Measurements from ENCODE around the gene ZMIZ1.

Gene ZMIZ1

DNA sequence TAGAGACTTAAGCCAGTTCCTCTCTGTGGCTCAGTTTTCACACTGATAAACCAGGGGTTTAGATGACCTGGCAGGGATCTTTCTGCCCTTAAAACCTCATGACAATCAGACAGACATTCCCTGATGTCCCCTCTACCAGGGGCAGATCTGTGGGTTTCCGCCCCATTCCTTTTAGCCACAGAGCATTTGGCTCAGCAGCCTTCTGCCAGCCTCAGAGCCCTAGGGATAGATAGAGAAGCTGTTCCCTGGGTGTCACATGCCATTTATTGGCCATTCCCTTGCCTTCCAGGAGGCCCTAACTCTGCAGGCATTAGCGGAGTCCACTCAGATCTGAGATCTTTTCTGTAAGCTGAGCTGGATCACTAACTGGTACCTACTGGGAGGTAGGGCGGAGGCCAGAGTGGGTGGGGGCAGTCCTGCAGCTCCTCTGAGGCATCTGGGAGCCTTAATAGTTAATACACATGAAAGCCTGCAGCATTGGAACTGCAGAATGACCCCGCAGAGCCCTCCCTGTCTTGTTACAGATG lies 101.5 kb downstream of the ZMIZ1 start:
- peaks cover 19 to 47% of the 10 kb centered on the region in 2 donors for H3K36me3 ChIP-seq (ENCODE audit: control insufficient read depth in 1 of 2, insufficient read depth in 2 of 2, low read length in 2 of 2)
- H3K27me3 ChIP-seq (ENCODE audit: control insufficient read depth in 1 of 2, insufficient read depth in 2 of 2, low read length in 2 of 2): no peaks in the 10 kb centered on the region
- H3K4me1 ChIP-seq (ENCODE audit: control insufficient read depth in 1 of 2, insufficient read depth in 2 of 2, low read length in 2 of 2): peaks cover 0 to 2% of the 10 kb centered on the region in 2 donors
- H3K9ac ChIP-seq (ENCODE audit: low read depth in 1 of 2, low read length in 2 of 2): no peak overlapping the region
- no peak overlapping the region for H3K4me3 ChIP-seq (ENCODE audit: low read depth in 1 of 2, low read length in 2 of 2)
- H3K27ac ChIP-seq (ENCODE audit: low read depth, low read length): no peak overlapping the region
- H3K9me3 ChIP-seq (ENCODE audit: control insufficient read depth in 1 of 2, low read length in 2 of 2): no peaks in the 10 kb centered on the region

DNA sequence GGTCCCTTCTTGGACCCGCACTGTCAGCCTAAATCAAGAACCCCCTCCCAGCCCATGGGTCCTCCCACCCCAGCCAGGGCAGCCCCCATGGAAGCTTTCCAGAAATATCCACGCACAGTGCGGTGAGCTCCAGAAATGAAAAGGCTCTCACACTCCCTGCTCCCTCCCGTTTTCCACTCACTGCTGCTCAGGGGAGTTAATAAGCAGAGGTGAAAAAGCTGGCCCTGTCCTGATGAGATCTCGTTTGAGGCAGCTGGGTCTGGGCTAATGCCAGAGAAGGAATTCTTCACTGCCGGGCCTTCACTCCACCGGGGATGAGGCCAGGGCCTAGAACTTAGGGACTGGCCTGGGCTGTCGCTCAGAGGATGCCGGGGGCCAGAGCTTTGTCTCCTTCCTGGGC lies 102.2 kb downstream of the ZMIZ1 start:
- H3K4me1 ChIP-seq (ENCODE audit: control insufficient read depth in 1 of 2, insufficient read depth in 2 of 2, low read length in 2 of 2): peaks cover 0 to 6% of the 10 kb centered on the region in 2 donors
- H3K9ac ChIP-seq (ENCODE audit: low read depth in 1 of 2, low read length in 2 of 2): no peak overlapping the region
- H3K9me3 ChIP-seq (ENCODE audit: control insufficient read depth in 1 of 2, low read length in 2 of 2): no peaks in the 10 kb centered on the region
- H3K27me3 ChIP-seq (ENCODE audit: control insufficient read depth in 1 of 2, insufficient read depth in 2 of 2, low read length in 2 of 2): no peaks in the 10 kb centered on the region
- H3K27ac ChIP-seq (ENCODE audit: low read depth, low read length): no peak overlapping the region
- peaks cover 19 to 45% of the 10 kb centered on the region in 2 donors for H3K36me3 ChIP-seq (ENCODE audit: control insufficient read depth in 1 of 2, insufficient read depth in 2 of 2, low read length in 2 of 2)
- H3K4me3 ChIP-seq (ENCODE audit: low read depth in 1 of 2, low read length in 2 of 2): no peak overlapping the region

DNA sequence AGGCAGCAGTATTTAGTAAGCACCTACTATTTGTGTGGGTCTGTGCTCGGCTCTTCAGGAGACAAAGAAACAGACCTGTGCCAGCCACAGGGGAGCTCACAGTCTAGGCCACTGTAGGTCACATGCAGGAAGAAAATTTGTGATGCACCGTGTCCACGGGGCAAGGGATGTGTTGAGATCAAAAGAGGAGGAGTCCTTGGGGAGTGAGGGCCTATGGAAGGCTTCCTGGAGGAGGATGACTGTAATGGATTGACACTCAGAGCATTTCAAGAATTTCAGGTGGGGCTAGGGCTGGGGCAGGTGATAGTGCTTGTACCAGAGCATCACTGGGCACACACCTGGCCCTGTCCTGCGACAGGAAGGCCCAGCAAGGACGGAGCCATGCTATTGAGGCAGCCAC lies 102.7 kb downstream of the ZMIZ1 start:
- no peak overlapping the region for H3K9ac ChIP-seq (ENCODE audit: low read depth in 1 of 2, low read length in 2 of 2)
- H3K27me3 ChIP-seq (ENCODE audit: control insufficient read depth in 1 of 2, insufficient read depth in 2 of 2, low read length in 2 of 2): no peaks in the 10 kb centered on the region
- H3K9me3 ChIP-seq (ENCODE audit: control insufficient read depth in 1 of 2, low read length in 2 of 2): no peaks in the 10 kb centered on the region
- H3K36me3 ChIP-seq (ENCODE audit: control insufficient read depth in 1 of 2, insufficient read depth in 2 of 2, low read length in 2 of 2): peaks cover 19 to 40% of the 10 kb centered on the region in 2 donors
- no peak overlapping the region for H3K27ac ChIP-seq (ENCODE audit: low read depth, low read length)
- H3K4me1 ChIP-seq (ENCODE audit: control insufficient read depth in 1 of 2, insufficient read depth in 2 of 2, low read length in 2 of 2): peaks cover 0 to 11% of the 10 kb centered on the region in 2 donors
- H3K4me3 ChIP-seq (ENCODE audit: low read depth in 1 of 2, low read length in 2 of 2): no peak overlapping the region

DNA sequence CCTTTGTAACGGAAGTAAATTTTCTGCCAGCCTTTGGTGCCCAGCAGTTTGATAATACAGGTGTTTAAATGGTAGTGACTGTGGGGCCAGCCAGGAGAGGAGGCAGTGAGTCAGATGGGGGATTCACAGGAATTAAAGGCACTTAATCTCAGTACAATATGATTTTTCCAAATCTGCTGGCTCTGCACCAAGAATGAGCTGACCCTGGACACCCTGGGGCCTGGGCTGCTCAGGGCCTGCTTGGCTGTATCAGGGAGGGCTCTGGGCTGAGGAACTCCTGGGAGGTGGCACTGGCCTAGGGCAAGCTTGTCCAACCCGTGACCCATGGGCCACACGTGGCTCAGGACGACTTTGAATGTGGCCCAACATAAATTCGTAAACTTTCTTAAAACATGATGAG lies 104.1 kb downstream of the ZMIZ1 start:
- no peaks in the 10 kb centered on the region for H3K9me3 ChIP-seq (ENCODE audit: control insufficient read depth in 1 of 2, low read length in 2 of 2)
- no peak overlapping the region for H3K9ac ChIP-seq (ENCODE audit: low read depth in 1 of 2, low read length in 2 of 2)
- no peaks in the 10 kb centered on the region for H3K27me3 ChIP-seq (ENCODE audit: control insufficient read depth in 1 of 2, insufficient read depth in 2 of 2, low read length in 2 of 2)
- H3K36me3 ChIP-seq (ENCODE audit: control insufficient read depth in 1 of 2, insufficient read depth in 2 of 2, low read length in 2 of 2): peaks cover 22 to 27% of the 10 kb centered on the region in 2 donors
- peaks cover 0 to 16% of the 10 kb centered on the region in 2 donors for H3K4me1 ChIP-seq (ENCODE audit: control insufficient read depth in 1 of 2, insufficient read depth in 2 of 2, low read length in 2 of 2)
- no peak overlapping the region for H3K27ac ChIP-seq (ENCODE audit: low read depth, low read length)
- H3K4me3 ChIP-seq (ENCODE audit: low read depth in 1 of 2, low read length in 2 of 2): no peak overlapping the region

DNA sequence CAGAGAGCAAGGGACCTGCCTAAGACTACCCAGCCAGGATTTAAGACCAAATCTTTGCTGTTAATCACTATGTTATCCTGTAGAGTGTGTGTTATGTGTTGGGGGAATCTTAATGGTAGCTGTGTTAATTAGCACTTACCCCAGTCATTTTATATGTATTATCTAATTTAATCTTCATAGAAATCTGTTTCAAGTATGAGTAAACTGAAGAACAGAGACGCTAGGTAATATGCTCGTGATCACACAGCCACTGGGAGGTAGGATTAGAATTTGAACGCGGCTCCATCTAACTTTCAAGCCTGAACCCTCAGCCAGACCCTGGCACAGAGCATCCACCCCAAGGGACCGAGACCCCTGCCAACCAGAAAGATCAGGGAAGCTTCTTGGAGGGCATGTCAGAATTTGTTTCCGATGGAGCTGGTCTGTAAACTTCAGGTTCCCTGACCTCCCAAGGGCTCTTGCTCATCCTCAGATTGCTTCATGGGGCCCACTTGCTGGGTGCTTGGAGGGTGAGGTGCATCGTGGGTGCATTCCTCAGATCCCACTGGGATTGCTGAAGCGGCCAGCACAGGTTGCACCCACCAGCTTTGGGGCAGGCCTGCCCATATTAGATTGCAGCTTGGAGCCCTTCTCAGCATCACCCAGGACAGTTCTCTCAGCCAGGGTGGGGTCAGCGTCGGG lies 105.0 kb downstream of the ZMIZ1 start:
- Histone ChIP-seq H3K9ac (ENCODE audit: low read depth in 1 of 2, low read length in 2 of 2) (no peak overlapping the region), H3K4me3 (ENCODE audit: low read depth in 1 of 2, low read length in 2 of 2) (no peak overlapping the region), H3K36me3 (ENCODE audit: control insufficient read depth in 1 of 2, insufficient read depth in 2 of 2, low read length in 2 of 2) (peaks cover 16 to 23% of the 10 kb centered on the region in 2 donors), H3K9me3 (ENCODE audit: control insufficient read depth in 1 of 2, low read length in 2 of 2) (no peaks in the 10 kb centered on the region), H3K27me3 (ENCODE audit: control insufficient read depth in 1 of 2, insufficient read depth in 2 of 2, low read length in 2 of 2) (no peaks in the 10 kb centered on the region), H3K4me1 (ENCODE audit: control insufficient read depth in 1 of 2, insufficient read depth in 2 of 2, low read length in 2 of 2) (peaks cover 0 to 21% of the 10 kb centered on the region in 2 donors), H3K27ac (ENCODE audit: low read depth, low read length) (no peak overlapping the region)

DNA sequence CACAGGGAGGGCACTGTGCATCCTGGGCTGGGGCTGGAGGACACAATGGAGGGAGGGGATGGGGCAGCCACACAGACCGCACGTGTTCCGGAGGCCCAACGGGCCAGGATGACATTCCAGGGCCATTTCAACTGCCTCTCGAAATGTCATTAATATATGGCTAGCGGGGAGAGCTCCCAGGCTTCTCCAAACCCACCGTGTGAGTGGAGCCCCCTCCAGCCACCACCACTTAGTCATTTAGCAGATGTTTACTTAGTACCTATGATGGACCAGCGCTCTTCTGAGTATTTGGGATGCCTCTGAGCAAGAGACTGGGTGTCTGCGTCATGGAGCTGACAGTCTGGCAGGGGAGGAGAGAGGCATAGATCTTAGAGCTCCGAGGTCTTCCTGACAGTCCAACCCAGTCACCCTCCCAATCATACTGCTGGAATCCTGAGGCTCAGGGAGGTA lies 107.3 kb downstream of the ZMIZ1 start:
- Histone ChIP-seq H3K4me3 (ENCODE audit: low read depth in 1 of 2, low read length in 2 of 2) (no peak overlapping the region), H3K9me3 (ENCODE audit: control insufficient read depth in 1 of 2, low read length in 2 of 2) (no peaks in the 10 kb centered on the region), H3K9ac (ENCODE audit: low read depth in 1 of 2, low read length in 2 of 2) (no peak overlapping the region), H3K36me3 (ENCODE audit: control insufficient read depth in 1 of 2, insufficient read depth in 2 of 2, low read length in 2 of 2) (peaks cover 12 to 20% of the 10 kb centered on the region in 2 donors), H3K27me3 (ENCODE audit: control insufficient read depth in 1 of 2, insufficient read depth in 2 of 2, low read length in 2 of 2) (no peaks in the 10 kb centered on the region), H3K27ac (ENCODE audit: low read depth, low read length) (no peak overlapping the region), H3K4me1 (ENCODE audit: control insufficient read depth in 1 of 2, insufficient read depth in 2 of 2, low read length in 2 of 2) (peaks cover 0 to 25% of the 10 kb centered on the region in 2 donors)

DNA sequence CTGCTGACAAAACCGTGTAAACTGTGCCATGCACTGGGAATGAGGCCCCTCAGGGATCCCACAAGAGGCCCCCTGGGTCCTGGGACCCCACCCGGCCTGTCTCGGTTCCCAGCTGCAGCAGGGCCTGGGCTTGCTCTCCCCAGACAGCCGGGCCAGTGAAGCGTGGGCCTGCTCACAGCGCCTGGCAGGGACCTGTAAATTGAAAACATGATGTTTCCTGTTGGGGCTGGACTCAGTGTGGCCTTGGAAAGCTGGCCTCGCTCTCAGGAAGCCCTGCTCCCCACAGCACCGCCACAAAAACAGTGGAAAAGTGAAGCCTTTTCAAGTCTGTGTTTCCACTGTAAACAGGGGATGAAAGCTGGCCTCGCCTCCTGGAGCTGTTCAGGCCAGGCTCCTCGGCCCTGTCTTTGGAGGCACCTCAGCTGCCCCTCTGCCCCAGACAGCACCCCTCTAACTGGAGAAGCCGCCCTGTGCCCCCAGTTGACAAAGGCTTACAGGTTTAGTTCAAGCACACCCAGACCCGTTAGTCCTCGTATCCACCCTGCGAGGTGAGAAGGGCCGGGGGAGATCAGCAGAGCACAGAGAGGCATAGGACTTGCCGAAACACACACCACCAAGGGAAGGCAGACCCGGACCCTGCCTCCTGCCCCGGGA lies 108.3 kb downstream of the ZMIZ1 start:
- H3K27ac ChIP-seq (ENCODE audit: low read depth, low read length): no peak overlapping the region
- no peak overlapping the region for H3K9ac ChIP-seq (ENCODE audit: low read depth in 1 of 2, low read length in 2 of 2)
- peaks cover 6 to 31% of the 10 kb centered on the region in 2 donors for H3K4me1 ChIP-seq (ENCODE audit: control insufficient read depth in 1 of 2, insufficient read depth in 2 of 2, low read length in 2 of 2)
- no peaks in the 10 kb centered on the region for H3K27me3 ChIP-seq (ENCODE audit: control insufficient read depth in 1 of 2, insufficient read depth in 2 of 2, low read length in 2 of 2)
- H3K36me3 ChIP-seq (ENCODE audit: control insufficient read depth in 1 of 2, insufficient read depth in 2 of 2, low read length in 2 of 2): peaks cover 12 to 16% of the 10 kb centered on the region in 2 donors
- no peaks in the 10 kb centered on the region for H3K9me3 ChIP-seq (ENCODE audit: control insufficient read depth in 1 of 2, low read length in 2 of 2)
- H3K4me3 ChIP-seq (ENCODE audit: low read depth in 1 of 2, low read length in 2 of 2): no peak overlapping the region

DNA sequence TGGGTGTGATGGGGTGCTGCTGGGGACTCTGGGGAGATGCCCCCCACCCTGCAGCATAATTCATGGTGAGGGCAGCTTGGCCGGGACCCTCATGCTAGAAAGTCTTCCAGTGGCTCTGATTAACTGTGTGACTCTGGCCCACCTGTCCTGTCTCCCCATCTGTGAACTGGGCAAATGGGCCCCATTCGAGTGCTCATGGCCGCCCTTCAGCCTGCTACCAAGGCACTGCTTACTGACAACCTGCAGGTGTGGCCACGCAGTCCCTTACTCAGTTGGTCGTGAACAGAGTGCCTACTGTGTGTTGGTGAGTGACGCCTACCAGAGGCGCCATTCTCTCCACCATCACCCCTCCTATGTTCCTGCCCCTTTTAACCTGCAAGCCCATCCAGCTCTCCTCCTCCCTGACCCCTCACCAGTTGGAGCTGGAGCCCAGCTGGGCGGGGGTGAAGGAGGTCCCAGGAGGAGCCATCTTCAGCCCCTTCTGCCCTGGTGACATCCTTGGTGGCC lies 109.4 kb downstream of the ZMIZ1 start:
- Histone ChIP-seq H3K27ac (ENCODE audit: low read depth, low read length) (peak overlapping the region; percentile 23), H3K27me3 (ENCODE audit: control insufficient read depth in 1 of 2, insufficient read depth in 2 of 2, low read length in 2 of 2) (no peaks in the 10 kb centered on the region), H3K36me3 (ENCODE audit: control insufficient read depth in 1 of 2, insufficient read depth in 2 of 2, low read length in 2 of 2) (peaks cover 12 to 20% of the 10 kb centered on the region in 2 donors), H3K4me1 (ENCODE audit: control insufficient read depth in 1 of 2, insufficient read depth in 2 of 2, low read length in 2 of 2) (peaks cover 14 to 41% of the 10 kb centered on the region in 2 donors), H3K4me3 (ENCODE audit: low read depth in 1 of 2, low read length in 2 of 2) (no peak overlapping the region), H3K9me3 (ENCODE audit: control insufficient read depth in 1 of 2, low read length in 2 of 2) (no peaks in the 10 kb centered on the region), H3K9ac (ENCODE audit: low read depth in 1 of 2, low read length in 2 of 2) (no peak overlapping the region)

DNA sequence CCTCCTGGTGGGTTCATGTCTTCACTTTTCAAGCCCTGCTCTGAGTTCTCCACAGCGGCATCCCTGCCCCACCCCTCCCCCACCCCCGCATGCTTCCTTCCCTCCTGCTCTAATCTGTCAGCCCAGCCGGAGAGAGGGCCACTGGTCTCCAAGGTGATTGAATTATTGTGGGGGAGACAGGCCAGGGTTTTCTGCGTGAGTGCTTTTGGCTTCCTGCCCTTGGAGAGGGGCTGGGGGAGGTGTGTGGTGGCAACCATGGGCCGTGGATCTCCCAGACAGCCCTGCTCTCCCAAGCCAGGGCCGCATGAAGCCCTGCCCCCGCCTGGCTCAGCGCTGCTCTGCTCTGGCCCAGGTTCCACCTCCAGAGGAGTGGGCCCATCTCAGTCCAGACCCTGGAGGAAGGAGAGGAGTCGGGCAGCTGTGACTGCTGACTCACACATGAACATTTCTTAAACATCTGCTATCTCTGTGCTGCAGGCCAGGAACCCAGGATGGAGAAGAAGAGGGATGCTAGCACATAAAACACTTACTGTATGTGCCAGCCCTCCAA lies 109.9 kb downstream of the ZMIZ1 start:
- Histone ChIP-seq H3K36me3 (ENCODE audit: control insufficient read depth in 1 of 2, insufficient read depth in 2 of 2, low read length in 2 of 2) (peaks cover 12 to 20% of the 10 kb centered on the region in 2 donors), H3K9me3 (ENCODE audit: control insufficient read depth in 1 of 2, low read length in 2 of 2) (no peaks in the 10 kb centered on the region), H3K27ac (ENCODE audit: low read depth, low read length) (no peak overlapping the region), H3K4me3 (ENCODE audit: low read depth in 1 of 2, low read length in 2 of 2) (no peak overlapping the region), H3K4me1 (ENCODE audit: control insufficient read depth in 1 of 2, insufficient read depth in 2 of 2, low read length in 2 of 2) (peaks cover 20 to 47% of the 10 kb centered on the region in 2 donors), H3K27me3 (ENCODE audit: control insufficient read depth in 1 of 2, insufficient read depth in 2 of 2, low read length in 2 of 2) (no peaks in the 10 kb centered on the region), H3K9ac (ENCODE audit: low read depth in 1 of 2, low read length in 2 of 2) (no peak overlapping the region)
